Transverse colon (tissue), 3 donors: Measurements from ENCODE around the gene BUD23.

Experiments
- EP300 ChIP-seq: sonication (generic); formaldehyde crosslinking; IDR thresholded peaks from one replicate; pipeline ENCODE4 v1.6.1; 2017; ENCODE audit warnings: antibody characterized with exemption, low read depth
- POLR2A ChIP-seq: fragments of 450-650 bp; IDR thresholded peaks from one replicate; pipeline ENCODE4 v1.6.1; 2016; ENCODE audit warnings: antibody characterized with exemption, mild to moderate bottlenecking, moderate library complexity
- TF ChIP-seq, protein P1 (sequence below), 5 experiments: fragments of 200-600 bp in 3 of 5; fragments of 450-650 bp in 2 of 5; sonication (generic) in 3 of 5; IDR thresholded peaks; 1 replicate in 2 of 5; 2 replicates in 3 of 5; pipeline ENCODE4 v1.5.1; 2016 to 2017; ENCODE audit warnings: antibody characterized with exemption in 5 of 5, inconsistent platforms in 3 of 5, mild to moderate bottlenecking in 2 of 5, moderate library complexity in 1 of 5

DNA sequence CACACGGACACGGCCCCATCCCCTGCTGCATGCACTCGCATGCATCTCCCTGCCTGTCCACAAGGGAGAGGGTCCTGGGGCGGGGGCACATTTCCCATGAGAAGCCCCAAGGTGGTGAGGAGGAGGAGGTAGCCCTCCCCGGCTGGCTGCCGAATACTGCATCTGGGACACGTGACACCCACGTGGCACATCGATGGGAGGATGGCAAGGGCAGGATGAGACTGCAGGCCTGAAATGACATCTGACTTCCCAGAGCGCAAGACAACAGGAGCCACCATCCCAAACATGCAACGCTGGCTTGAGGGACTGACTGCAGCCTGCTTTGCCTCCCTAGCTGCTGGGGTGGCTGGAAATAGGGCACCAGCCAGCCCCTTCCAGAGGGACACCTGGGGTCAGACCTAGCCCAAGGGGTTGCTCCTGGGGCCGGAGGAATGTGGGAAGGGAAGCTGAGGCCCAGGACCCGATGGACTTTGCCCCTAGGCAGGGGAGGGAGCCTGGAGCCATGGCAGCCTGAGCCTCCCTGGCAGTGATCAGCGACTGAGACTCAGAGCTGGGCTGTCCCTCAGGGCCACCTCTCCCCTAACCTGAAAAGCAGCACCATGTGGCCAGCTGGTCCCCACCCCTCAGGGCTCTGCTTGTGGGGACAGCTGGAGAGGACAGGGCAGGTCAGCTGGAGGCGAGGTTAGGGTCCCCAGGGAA is 16.1 kb downstream of the BUD23 start:
- TF ChIP-seq, protein P1, sequence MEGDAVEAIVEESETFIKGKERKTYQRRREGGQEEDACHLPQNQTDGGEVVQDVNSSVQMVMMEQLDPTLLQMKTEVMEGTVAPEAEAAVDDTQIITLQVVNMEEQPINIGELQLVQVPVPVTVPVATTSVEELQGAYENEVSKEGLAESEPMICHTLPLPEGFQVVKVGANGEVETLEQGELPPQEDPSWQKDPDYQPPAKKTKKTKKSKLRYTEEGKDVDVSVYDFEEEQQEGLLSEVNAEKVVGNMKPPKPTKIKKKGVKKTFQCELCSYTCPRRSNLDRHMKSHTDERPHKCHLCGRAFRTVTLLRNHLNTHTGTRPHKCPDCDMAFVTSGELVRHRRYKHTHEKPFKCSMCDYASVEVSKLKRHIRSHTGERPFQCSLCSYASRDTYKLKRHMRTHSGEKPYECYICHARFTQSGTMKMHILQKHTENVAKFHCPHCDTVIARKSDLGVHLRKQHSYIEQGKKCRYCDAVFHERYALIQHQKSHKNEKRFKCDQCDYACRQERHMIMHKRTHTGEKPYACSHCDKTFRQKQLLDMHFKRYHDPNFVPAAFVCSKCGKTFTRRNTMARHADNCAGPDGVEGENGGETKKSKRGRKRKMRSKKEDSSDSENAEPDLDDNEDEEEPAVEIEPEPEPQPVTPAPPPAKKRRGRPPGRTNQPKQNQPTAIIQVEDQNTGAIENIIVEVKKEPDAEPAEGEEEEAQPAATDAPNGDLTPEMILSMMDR (IDR thresholded peaks at IDR 0.05), result no peak
- TF ChIP-seq EP300, result no peak
- no peak for TF ChIP-seq POLR2A
